ENCODE results near the gene TOX4. TPM values are rescaled to one million over a fixed set of nuclear protein-coding genes. Genes with fewer than 3 reads are reported as not detected.
A peak's percentile ranks its signal among the peaks of the same experiment; 100 is the strongest.

The TOX4 gene
- total and polyA plus RNA-seq, 2 of the 4 experiments (the other 2 are of a cell fraction), result 26.7 to 56.6 TPM

DNA sequence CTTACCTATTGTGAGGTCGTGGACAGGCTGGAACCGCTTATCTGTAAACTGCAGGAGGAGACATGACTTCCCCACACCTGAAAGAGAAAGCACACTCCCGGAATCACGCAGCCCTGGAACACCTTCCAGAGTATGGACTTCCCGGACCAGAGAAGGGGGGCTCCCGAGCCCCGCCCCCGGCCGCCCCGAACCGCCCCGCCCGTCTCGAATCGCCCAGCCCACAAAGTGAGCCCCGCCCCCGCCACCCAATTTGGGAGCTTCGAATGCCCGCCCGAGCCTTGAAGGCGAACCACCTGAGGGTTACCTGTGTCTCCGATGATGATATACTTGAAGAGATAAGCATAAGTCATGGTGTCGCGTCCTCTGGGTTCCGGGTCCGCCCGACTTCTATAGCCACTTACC lies 471 bp upstream of the TOX4 start:
- in situ Hi-C loops (cut with MboI; ENCODE audit: low sequenced_read_pairs) (no loop called here), dilution Hi-C loops (cut with HindIII; ENCODE audit: low sequenced_read_pairs, unreplicated experiment) (no loop called here), intact Hi-C loops (cut with micrococcal nuclease) (loop anchor here (2.0 kb wide), 1 partner anchor 40 kb away; no protein-coding TSS in a partner anchor)
- Histone ChIP-seq H3K79me1 (ENCODE audit: low read depth in 1 of 2, low read length in 2 of 2) (peaks cover 8 to 34% of the 10 kb centered on the region in 2 experiments), H3K27me3 (ENCODE audit: control insufficient read depth, insufficient read depth, low read length) (no peaks in the 10 kb centered on the region), H2AK5ac (ENCODE audit: low read depth, low read length) (no peak overlapping the region), H3K23ac (ENCODE audit: low read depth, low read length) (peak overlapping the region; percentile 73), H4K91ac (ENCODE audit: insufficient read depth, low read depth, low read length) (peak overlapping the region; percentile 89), H2BK5ac (ENCODE audit: low read depth, low read length, poor library complexity, severe bottlenecking) (peak overlapping the region; percentile 82), H4K8ac (ENCODE audit: low read depth in 2 of 2, low read length in 2 of 2) (peak overlapping the region; percentile 87 to 98; a peak in 3 of 4 replicates), H2BK120ac (ENCODE audit: low read depth, low read length) (peak overlapping the region; percentile 79), H3K36me3 (ENCODE audit: control insufficient read depth, insufficient read depth, low read length) (peaks cover 5% of the 10 kb centered on the region), H3K14ac (replicated peaks; ENCODE audit: low read depth, low read length) (peak overlapping the region; percentile 84), H3K4me2 (ENCODE audit: low read depth, low read length) (peak overlapping the region; percentile 91), H3K9me1 (ENCODE audit: insufficient read depth, low read length) (no peaks in the 10 kb centered on the region), H3K4me1 (ENCODE audit: control insufficient read depth, insufficient read depth, low read length) (no peaks in the 10 kb centered on the region; the same call in 1 of the 2 replicates), H3K9me3 (ENCODE audit: control insufficient read depth, insufficient read depth, low read length) (no peaks in the 10 kb centered on the region), H4K20me1 (ENCODE audit: insufficient read depth, low read length) (no peaks in the 10 kb centered on the region), H3K27ac (ENCODE audit: insufficient read depth, low read length) (peak overlapping the region; percentile 90), H3K4me3 (ENCODE audit: insufficient read depth, low read depth, low read length) (peak overlapping the region; percentile 89), H3K4ac (ENCODE audit: low read depth, low read length) (peak overlapping the region; percentile 93), H2AFZ (replicated peaks; ENCODE audit: low read length, poor library complexity) (peak overlapping the region; percentile 95), H4K5ac (ENCODE audit: low read depth, low read length) (peak overlapping the region; percentile 93), H3K9ac (ENCODE audit: low read depth, low read length) (peak overlapping the region; percentile 90), H3K18ac (ENCODE audit: low read depth, low read length) (peak overlapping the region; percentile 82), H2BK20ac (ENCODE audit: low read depth, low read length) (no peak overlapping the region; the same call in 1 of the 2 replicates), H2AK9ac (replicated peaks; ENCODE audit: low read depth, low read length, poor library complexity) (peak overlapping the region; percentile 90), H3K56ac (ENCODE audit: extremely low read depth, insufficient read depth, low read length) (peak overlapping the region; percentile 80), H2BK15ac (ENCODE audit: low read depth, low read length) (peak overlapping the region; percentile 53; the same call in 1 of the 3 replicates)
- DNase-seq (no peak), ATAC-seq (ENCODE audit: low read depth) (peak; percentile 72)
- TF ChIP-seq MAZ (IDR thresholded peaks at IDR 0.05; ENCODE audit: borderline replicate concordance, low read depth, low read length) (no peak), RFX5 (IDR thresholded peaks at IDR 0.05; ENCODE audit: low read depth, low read length) (no peak), SMC3 (IDR thresholded peaks at IDR 0.05; ENCODE audit: low read depth, low read length) (no peak), MAFK (IDR thresholded peaks at IDR 0.05; ENCODE audit: low read depth, low read length) (no peak), FOS (IDR thresholded peaks at IDR 0.05; ENCODE audit: low read depth, low read length) (no peak), NFE2L2 (IDR thresholded peaks at IDR 0.05; ENCODE audit: low read depth, low read length) (no peak), BHLHE40 (IDR thresholded peaks at IDR 0.05; ENCODE audit: low read depth, low read length) (no peak), CEBPB (IDR thresholded peaks at IDR 0.05; ENCODE audit: low read depth, low read length) (no peak), MXI1 (IDR thresholded peaks at IDR 0.05; ENCODE audit: borderline replicate concordance, low read depth, low read length) (no peak), RCOR1 (IDR thresholded peaks at IDR 0.05; ENCODE audit: insufficient replicate concordance, low read length) (no peak), RAD21 (IDR thresholded peaks at IDR 0.05; ENCODE audit: low read length) (no peak), POLR2A (IDR thresholded peaks at IDR 0.05; ENCODE audit: low read depth, low read length) (no peak), CHD1 (IDR thresholded peaks at IDR 0.05; ENCODE audit: low read depth, low read length) (no peak)
- TF ChIP-seq, protein P1, sequence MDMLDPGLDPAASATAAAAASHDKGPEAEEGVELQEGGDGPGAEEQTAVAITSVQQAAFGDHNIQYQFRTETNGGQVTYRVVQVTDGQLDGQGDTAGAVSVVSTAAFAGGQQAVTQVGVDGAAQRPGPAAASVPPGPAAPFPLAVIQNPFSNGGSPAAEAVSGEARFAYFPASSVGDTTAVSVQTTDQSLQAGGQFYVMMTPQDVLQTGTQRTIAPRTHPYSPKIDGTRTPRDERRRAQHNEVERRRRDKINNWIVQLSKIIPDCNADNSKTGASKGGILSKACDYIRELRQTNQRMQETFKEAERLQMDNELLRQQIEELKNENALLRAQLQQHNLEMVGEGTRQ (IDR thresholded peaks at IDR 0.05; ENCODE audit: low read depth, low read length), result no peak
- TF ChIP-seq, protein P2, sequence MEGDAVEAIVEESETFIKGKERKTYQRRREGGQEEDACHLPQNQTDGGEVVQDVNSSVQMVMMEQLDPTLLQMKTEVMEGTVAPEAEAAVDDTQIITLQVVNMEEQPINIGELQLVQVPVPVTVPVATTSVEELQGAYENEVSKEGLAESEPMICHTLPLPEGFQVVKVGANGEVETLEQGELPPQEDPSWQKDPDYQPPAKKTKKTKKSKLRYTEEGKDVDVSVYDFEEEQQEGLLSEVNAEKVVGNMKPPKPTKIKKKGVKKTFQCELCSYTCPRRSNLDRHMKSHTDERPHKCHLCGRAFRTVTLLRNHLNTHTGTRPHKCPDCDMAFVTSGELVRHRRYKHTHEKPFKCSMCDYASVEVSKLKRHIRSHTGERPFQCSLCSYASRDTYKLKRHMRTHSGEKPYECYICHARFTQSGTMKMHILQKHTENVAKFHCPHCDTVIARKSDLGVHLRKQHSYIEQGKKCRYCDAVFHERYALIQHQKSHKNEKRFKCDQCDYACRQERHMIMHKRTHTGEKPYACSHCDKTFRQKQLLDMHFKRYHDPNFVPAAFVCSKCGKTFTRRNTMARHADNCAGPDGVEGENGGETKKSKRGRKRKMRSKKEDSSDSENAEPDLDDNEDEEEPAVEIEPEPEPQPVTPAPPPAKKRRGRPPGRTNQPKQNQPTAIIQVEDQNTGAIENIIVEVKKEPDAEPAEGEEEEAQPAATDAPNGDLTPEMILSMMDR (conservative IDR thresholded peaks at IDR 0.05; ENCODE audit: low read depth, low read length), result no peak
- TF ChIP-seq, protein P3, sequence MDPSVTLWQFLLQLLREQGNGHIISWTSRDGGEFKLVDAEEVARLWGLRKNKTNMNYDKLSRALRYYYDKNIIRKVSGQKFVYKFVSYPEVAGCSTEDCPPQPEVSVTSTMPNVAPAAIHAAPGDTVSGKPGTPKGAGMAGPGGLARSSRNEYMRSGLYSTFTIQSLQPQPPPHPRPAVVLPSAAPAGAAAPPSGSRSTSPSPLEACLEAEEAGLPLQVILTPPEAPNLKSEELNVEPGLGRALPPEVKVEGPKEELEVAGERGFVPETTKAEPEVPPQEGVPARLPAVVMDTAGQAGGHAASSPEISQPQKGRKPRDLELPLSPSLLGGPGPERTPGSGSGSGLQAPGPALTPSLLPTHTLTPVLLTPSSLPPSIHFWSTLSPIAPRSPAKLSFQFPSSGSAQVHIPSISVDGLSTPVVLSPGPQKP (IDR thresholded peaks at IDR 0.05; ENCODE audit: borderline replicate concordance, low read depth, low read length), result no peak
- POLR2A ChIA-PET (ENCODE audit: unreplicated experiment), result interaction anchor here (0.6 kb wide), 1 partner anchor 23 kb away, joined by 3 read pairs; no protein-coding TSS in a partner anchor
- WGBS, 2 experiments (ENCODE audit: extremely low coverage in 2 of 2, insufficient read length in 1 of 2), result 0% methylated on average over 4 of the region's 27 CpGs; no CpG with 5 or more reads in 1 of the 2 experiments
- no TSS peak for BruUV-seq (replicated peaks)
- CTCF ChIA-PET, result interaction anchor here (1.5 to 2.7 kb wide), 2 partner anchors 22 to 40 kb away, joined by 3 to 10 read pairs; no protein-coding TSS in a partner anchor

Data from IMR-90 (cell line).